ENCODE measurements around the gene PPFIA4. TPM values are rescaled to one million over a fixed set of nuclear protein-coding genes. Genes with fewer than 3 reads are reported as not detected.

Gene PPFIA4
- total and polyA plus RNA-seq, 9 of the 15 experiments (the other 6 are each of a cell fraction or from before 2014, with no cell fraction given) = 0.07 to 12.0 (median 0.70) TPM

DNA sequence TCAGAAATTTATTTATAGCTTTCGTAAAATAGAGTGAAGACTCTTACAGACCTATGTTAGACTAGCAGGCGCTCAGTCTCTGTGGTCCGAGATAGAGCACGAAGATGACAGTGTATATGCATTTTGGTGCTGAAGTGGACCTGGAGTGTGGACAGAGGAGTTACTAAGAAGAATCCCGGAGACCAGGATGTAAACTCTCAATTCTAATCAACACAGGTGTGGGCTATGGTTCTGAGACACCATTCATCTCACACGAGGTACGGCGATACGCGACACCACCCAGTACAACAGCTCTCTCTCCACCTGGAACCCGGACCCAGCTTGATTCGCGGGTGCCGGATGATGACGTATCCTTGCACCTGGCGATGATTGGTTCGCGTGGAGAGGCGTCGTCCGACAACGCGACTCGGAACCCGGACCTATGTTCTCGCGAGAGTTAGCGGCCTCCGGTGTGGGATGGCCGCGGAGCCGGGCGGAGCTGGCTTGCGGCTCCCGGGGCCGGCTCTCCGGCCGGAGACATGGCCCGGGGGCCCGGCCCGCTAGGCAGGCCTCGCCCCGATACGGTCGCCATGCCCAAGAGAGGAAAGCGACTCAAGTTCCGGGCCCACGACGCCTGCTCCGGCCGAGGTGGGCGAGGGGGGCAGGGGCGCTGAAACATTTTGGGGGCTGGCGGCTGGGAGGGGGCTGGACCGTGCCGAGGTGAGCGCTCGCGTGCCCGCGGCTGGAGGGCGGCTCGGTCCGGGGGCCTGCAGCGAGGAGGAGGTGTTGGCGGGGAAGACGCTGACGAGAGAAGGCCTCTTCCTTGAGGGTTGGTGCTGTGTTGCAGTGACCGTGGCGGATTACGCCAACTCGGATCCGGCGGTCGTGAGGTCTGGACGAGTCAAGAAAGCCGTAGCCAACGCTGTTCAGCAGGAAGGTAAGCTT is 19.1 kb upstream of the PPFIA4 start, which contains the start of gene TMEM183A (continued):
- peak; percentile 60; the same call in 1 of the 2 replicates for TF ChIP-seq NFATC3 (IDR thresholded peaks at IDR 0.05)
- TF ChIP-seq ZNF263 (CRISPR knock-in tag; IDR thresholded peaks at IDR 0.05; ENCODE audit: borderline replicate concordance) = no peak
- TF ChIP-seq ZNF165 (CRISPR knock-in tag; IDR thresholded peaks at IDR 0.05; ENCODE audit: borderline replicate concordance) = no peak
- no peak for TF ChIP-seq EHMT2 (IDR thresholded peaks at IDR 0.05)
- no peak for TF ChIP-seq PHB2 (IDR thresholded peaks at IDR 0.05; ENCODE audit: low read depth)
- no peak; a peak in 1 of 4 replicates for TF ChIP-seq MLX (CRISPR knock-in tag; conservative IDR thresholded peaks at IDR 0.05)
- peak; percentile 92 for TF ChIP-seq NKRF (IDR thresholded peaks at IDR 0.05; ENCODE audit: borderline replicate concordance)
- no peak for TF ChIP-seq DDX20 (tag; IDR thresholded peaks at IDR 0.05; ENCODE audit: low read depth)
- peak; percentile 27; the same call in 1 of the 2 replicates for TF ChIP-seq SMARCE1 (IDR thresholded peaks at IDR 0.05)
- peak; percentile 34; the same call in 1 of the 2 replicates for TF ChIP-seq CEBPG (CRISPR knock-in tag; IDR thresholded peaks at IDR 0.05)
- peak in 1 of 2 experiments; percentile 47; a peak in 1 of 4 replicates for TF ChIP-seq CEBPG (tag; conservative IDR thresholded peaks at IDR 0.05 in 1 of 2, IDR thresholded peaks at IDR 0.05 in 1 of 2)
- TF ChIP-seq IRF2 (CRISPR knock-in tag; IDR thresholded peaks at IDR 0.05) = no peak
- peak; percentile 14 to 16; a peak in 2 of 4 replicates for TF ChIP-seq SIX5 (IDR thresholded peaks at IDR 0.05; ENCODE audit: borderline replicate concordance in 1 of 2, insufficient read depth in 1 of 2, low read depth in 1 of 2, low read length in 2 of 2)
- no peak for TF ChIP-seq SFPQ (IDR thresholded peaks at IDR 0.05; ENCODE audit: low read depth, low read length)
- TF ChIP-seq, protein P1, sequence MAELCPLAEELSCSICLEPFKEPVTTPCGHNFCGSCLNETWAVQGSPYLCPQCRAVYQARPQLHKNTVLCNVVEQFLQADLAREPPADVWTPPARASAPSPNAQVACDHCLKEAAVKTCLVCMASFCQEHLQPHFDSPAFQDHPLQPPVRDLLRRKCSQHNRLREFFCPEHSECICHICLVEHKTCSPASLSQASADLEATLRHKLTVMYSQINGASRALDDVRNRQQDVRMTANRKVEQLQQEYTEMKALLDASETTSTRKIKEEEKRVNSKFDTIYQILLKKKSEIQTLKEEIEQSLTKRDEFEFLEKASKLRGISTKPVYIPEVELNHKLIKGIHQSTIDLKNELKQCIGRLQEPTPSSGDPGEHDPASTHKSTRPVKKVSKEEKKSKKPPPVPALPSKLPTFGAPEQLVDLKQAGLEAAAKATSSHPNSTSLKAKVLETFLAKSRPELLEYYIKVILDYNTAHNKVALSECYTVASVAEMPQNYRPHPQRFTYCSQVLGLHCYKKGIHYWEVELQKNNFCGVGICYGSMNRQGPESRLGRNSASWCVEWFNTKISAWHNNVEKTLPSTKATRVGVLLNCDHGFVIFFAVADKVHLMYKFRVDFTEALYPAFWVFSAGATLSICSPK (IDR thresholded peaks at IDR 0.05; ENCODE audit: borderline replicate concordance) = no peak
- no peak for TF ChIP-seq MEIS2 (IDR thresholded peaks at IDR 0.05; ENCODE audit: partially characterized antibody)
- no peak for TF ChIP-seq GTF2F1 (IDR thresholded peaks at IDR 0.05; ENCODE audit: low read depth, low read length)
